HEK293 (cell line): ENCODE data around the gene LYSMD2.

Source experiments
- CTCF ChIA-PET: fragments of 350-600 bp; formaldehyde crosslinking; extraction: SDS; loops from one replicate; lab custom pipeline; 2021; ENCODE audit warnings: antibody characterized with exemption; lab: Yijun Ruan, JAX
- POLR2A ChIA-PET: fragments of 300-600 bp; formaldehyde crosslinking; extraction: SDS; loops from one replicate; lab custom pipeline; 2020; ENCODE audit warnings: antibody characterized with exemption, inconsistent platforms; lab: Yijun Ruan, JAX
- H3K27ac ChIP-seq: fragments of 200-500 bp; sonication (Bioruptor generic); 2 replicates; pipeline ENCODE4 v1.5.1; 2014; ENCODE audit warnings: low read depth, low read length, control low read depth, inconsistent platforms; ENCODE audit errors: extremely low read depth
- H3K36me3 ChIP-seq, 2 experiments: fragments of 200-500 bp in 1 of 2; sonication (Bioruptor generic) in 1 of 2; 1 replicate in 1 of 2; 2 replicates in 1 of 2; pipeline ENCODE4 v1.5.1; 2014 to 2017; ENCODE audit warnings: inconsistent platforms in 2 of 2, low read length in 2 of 2; ENCODE audit not compliant: control insufficient read depth in 2 of 2, insufficient read depth in 1 of 2
- H3K4me1 ChIP-seq: fragments of 200-500 bp; sonication (Bioruptor generic); 2 replicates; pipeline ENCODE4 v1.5.1; 2014; ENCODE audit warnings: mild to moderate bottlenecking, low read length, inconsistent platforms; ENCODE audit not compliant: control insufficient read depth, insufficient read depth
- H3K4me3 ChIP-seq: 2 replicates; pipeline ENCODE4 v1.5.1; 2011; ENCODE audit warnings: low read depth, mild to moderate bottlenecking, control low read depth, low read length, moderate library complexity
- H3K9me3 ChIP-seq: fragments of 200-500 bp; sonication (Bioruptor generic); 2 replicates; pipeline ENCODE4 v1.5.1; 2014; ENCODE audit warnings: low read depth, low read length, inconsistent platforms; ENCODE audit not compliant: control insufficient read depth, insufficient read depth
- BCL11A ChIP-seq: fragments of 450-650 bp; formaldehyde crosslinking; IDR thresholded peaks from 2 replicates; pipeline ENCODE4 v1.5.1; 2016; ENCODE audit warnings: low read depth, missing biosample characterization, missing genetic modification characterization
- GLIS2 ChIP-seq: fragments of 450-650 bp; formaldehyde crosslinking; IDR thresholded peaks from 2 replicates; pipeline ENCODE4 v1.5.1; 2016; ENCODE audit warnings: missing biosample characterization, missing genetic modification characterization
- HOXA7 ChIP-seq: sonication (generic); formaldehyde crosslinking; IDR thresholded peaks from 2 replicates; pipeline ENCODE4 v1.8.1; 2022; ENCODE audit warnings: missing genetic modification reagents, borderline replicate concordance
- IKZF3 ChIP-seq: fragments of 450-650 bp; IDR thresholded peaks from 2 replicates; pipeline ENCODE4 v1.5.0; 2018; ENCODE audit warnings: missing biosample characterization, mild to moderate bottlenecking, missing genetic modification characterization, moderate library complexity
- KLF7 ChIP-seq: fragments of 450-650 bp; formaldehyde crosslinking; IDR thresholded peaks from 2 replicates; pipeline ENCODE4 v1.5.1; 2016; ENCODE audit warnings: missing biosample characterization, missing genetic modification characterization, borderline replicate concordance
- MYNN ChIP-seq: fragments of 450-650 bp; formaldehyde crosslinking; IDR thresholded peaks from 2 replicates; pipeline ENCODE4 v1.5.1; 2016; ENCODE audit warnings: missing biosample characterization, missing genetic modification characterization, borderline replicate concordance
- OVOL3 ChIP-seq: fragments of 450-650 bp; formaldehyde crosslinking; IDR thresholded peaks from 2 replicates; pipeline ENCODE4 v1.5.1; 2016; ENCODE audit warnings: missing biosample characterization, missing genetic modification characterization
- PRDM1 ChIP-seq: fragments of 450-650 bp; formaldehyde crosslinking; IDR thresholded peaks from 2 replicates; pipeline ENCODE4; 2016; ENCODE audit warnings: missing biosample characterization, missing genetic modification characterization
- SALL2 ChIP-seq: fragments of 450-650 bp; formaldehyde crosslinking; IDR thresholded peaks from 2 replicates; pipeline ENCODE4 v1.5.0; 2017; ENCODE audit warnings: missing biosample characterization, mild to moderate bottlenecking, missing genetic modification characterization, borderline replicate concordance
- SP7 ChIP-seq: fragments of 450-650 bp; formaldehyde crosslinking; IDR thresholded peaks from 2 replicates; pipeline ENCODE4 v1.5.1; 2016; ENCODE audit warnings: missing biosample characterization, missing genetic modification characterization
- ZIC2 ChIP-seq: fragments of 450-650 bp; formaldehyde crosslinking; IDR thresholded peaks from 2 replicates; pipeline ENCODE4 v1.5.1; 2016; ENCODE audit warnings: missing biosample characterization, missing genetic modification characterization
- ZNF211 ChIP-seq: fragments of 450-650 bp; formaldehyde crosslinking; IDR thresholded peaks from 2 replicates; pipeline ENCODE4 v1.5.1; 2016; ENCODE audit warnings: low read depth, missing biosample characterization, missing genetic modification characterization
- ZNF423 ChIP-seq: fragments of 450-650 bp; formaldehyde crosslinking; IDR thresholded peaks from 2 replicates; pipeline ENCODE4 v1.5.1; 2016; ENCODE audit warnings: missing biosample characterization, missing genetic modification characterization
- ZNF521 ChIP-seq: fragments of 450-650 bp; formaldehyde crosslinking; IDR thresholded peaks from 2 replicates; pipeline ENCODE4 v1.5.1; 2017; ENCODE audit warnings: missing biosample characterization, mild to moderate bottlenecking, missing genetic modification characterization
- ZNF549 ChIP-seq: fragments of 450-650 bp; IDR thresholded peaks from 2 replicates; pipeline ENCODE4 v1.5.1; 2018; ENCODE audit warnings: missing biosample characterization, missing genetic modification characterization, mild to moderate bottlenecking, inconsistent platforms, moderate library complexity
- ZNF555 ChIP-seq: fragments of 450-650 bp; formaldehyde crosslinking; conservative IDR thresholded peaks from 2 replicates; pipeline ENCODE4 v1.5.1; 2017; ENCODE audit warnings: missing biosample characterization, mild to moderate bottlenecking, missing genetic modification characterization, inconsistent platforms
- ZNF701 ChIP-seq: fragments of 450-650 bp; formaldehyde crosslinking; IDR thresholded peaks from 2 replicates; pipeline ENCODE4 v1.5.1; 2016; ENCODE audit warnings: missing biosample characterization, missing genetic modification characterization
- TF ChIP-seq, protein P1 (sequence below): fragments of 450-650 bp; formaldehyde crosslinking; IDR thresholded peaks from 2 replicates; pipeline ENCODE4; 2016; ENCODE audit warnings: missing biosample characterization, missing genetic modification characterization

Gene LYSMD2

DNA sequence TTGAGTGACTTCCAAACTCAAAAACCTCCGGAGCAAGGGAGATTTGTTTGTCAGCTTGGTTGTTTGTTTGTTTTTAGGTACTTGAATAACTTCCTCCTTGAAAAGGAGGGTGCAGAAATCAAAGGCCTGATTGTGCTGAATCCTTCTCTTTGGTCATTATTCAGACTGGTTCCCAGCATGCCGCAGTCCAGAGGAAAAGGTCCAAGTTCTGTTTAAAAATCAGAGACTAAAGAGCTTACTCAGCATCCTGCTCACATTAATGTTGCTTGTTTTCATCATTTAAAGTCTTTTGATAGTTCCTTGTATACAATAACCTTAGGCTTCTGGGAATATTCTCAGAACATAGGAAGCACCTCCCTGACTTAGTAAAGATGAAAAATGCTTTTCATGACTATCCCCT is 57.1 kb downstream of the LYSMD2 start:
- TF ChIP-seq ZNF701 (tag by site-specific recombination) = no peak
- no peak for TF ChIP-seq HOXA7 (CRISPR knock-in tag)
- TF ChIP-seq GLIS2 (tag by site-specific recombination) = no peak
- TF ChIP-seq OVOL3 (tag by site-specific recombination) = no peak
- no peak for TF ChIP-seq SP7
- no peak for TF ChIP-seq ZNF555 (tag by site-specific recombination)
- no peak for TF ChIP-seq MYNN (tag by site-specific recombination)
- no peak for TF ChIP-seq ZIC2
- no peaks in the 10 kb centered on the region for H3K9me3 ChIP-seq
- H3K36me3 ChIP-seq = no peaks in the 10 kb centered on the region
- CTCF ChIA-PET = interaction anchor here (1.0 to 2.0 kb wide), 3 partner anchors 10 to 97 kb away, joined by 3 to 5 read pairs (median 4); no protein-coding TSS in a partner anchor
- H3K4me1 ChIP-seq = no peaks in the 10 kb centered on the region
- H3K4me3 ChIP-seq = no peak overlapping the region
- H3K27ac ChIP-seq = no peak overlapping the region
- POLR2A ChIA-PET = no interaction called here

DNA sequence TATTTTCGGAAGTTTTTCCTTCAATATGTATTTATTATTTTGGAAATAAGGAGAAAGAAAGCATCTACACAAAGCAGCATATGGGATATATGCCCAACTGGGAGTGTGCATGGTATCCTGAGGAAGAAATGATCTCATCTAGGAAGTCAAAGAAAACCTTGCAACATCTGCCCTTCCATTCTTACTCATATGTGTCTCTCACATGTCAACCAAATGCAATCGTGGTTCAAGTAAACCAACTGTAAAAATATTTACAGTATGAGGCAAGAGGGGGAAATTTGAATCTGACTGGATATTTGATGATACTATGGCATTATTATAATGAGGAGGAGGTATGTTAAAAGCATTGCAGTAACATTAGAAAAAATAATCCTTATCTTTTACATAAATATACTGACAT is 59.4 kb downstream of the LYSMD2 start:
- ChIA-PET CTCF (no interaction called here), POLR2A (no interaction called here)
- Histone ChIP-seq H3K27ac (no peak overlapping the region), H3K4me1 (no peaks in the 10 kb centered on the region), H3K9me3 (no peaks in the 10 kb centered on the region), H3K4me3 (no peak overlapping the region)
- no peak for TF ChIP-seq KLF7
- TF ChIP-seq ZNF549 = no peak
- TF ChIP-seq IKZF3 (tag by site-specific recombination) = no peak
- no peak for TF ChIP-seq ZNF423
- TF ChIP-seq, all 188 proteins: peak for 0
- no peaks in the 10 kb centered on the region for H3K36me3 ChIP-seq

DNA sequence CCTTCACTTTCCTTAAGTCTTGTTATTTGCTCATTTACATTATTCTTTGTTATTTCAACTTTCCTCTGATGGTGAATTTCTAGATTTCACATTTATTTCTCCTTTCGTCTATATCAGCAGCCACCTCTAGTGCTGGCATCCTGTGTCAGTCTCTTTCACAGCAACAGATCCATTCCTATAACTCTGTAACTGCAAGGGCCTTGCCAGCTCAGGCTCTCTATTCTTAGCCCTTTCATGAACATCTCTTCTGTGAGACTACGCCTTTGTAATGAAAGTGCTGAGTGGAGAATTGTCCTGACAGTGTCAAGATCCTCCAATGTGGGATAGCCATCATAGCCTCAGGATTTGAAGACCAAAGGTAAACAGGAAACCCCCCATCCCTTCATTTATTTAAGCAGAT is 60.0 kb downstream of the LYSMD2 start:
- H3K27ac ChIP-seq = no peak overlapping the region

DNA sequence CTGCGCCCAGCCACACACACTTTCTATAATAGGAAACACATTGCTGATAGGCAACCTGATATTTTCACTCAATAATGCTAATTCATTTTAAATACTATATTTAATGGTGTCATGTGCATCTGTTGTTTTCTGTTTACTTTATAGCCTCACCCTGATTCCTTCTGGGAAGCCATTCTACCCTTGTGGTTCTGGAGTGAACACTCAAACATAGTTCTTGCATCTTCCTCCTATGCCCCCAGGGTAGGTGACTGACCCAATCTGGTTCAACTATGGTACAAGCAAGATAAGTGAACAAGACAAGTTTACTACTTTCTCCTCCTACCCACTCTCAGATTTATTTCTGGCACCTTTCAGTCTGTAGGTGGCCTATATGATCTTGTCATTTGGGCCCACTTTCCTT is 60.4 kb downstream of the LYSMD2 start:
- no peaks in the 10 kb centered on the region for H3K36me3 ChIP-seq
- TF ChIP-seq ZNF555 (tag by site-specific recombination) (no peak), PRDM1 (peak; percentile 55; the same call in 1 of the 2 replicates)
- no peaks in the 10 kb centered on the region for H3K4me1 ChIP-seq
- no peak overlapping the region for H3K27ac ChIP-seq
- H3K4me3 ChIP-seq = no peak overlapping the region
- POLR2A ChIA-PET = no interaction called here
- H3K9me3 ChIP-seq = no peaks in the 10 kb centered on the region
- CTCF ChIA-PET = no interaction called here

More for the DNA sequence above, 60.0 kb downstream of the LYSMD2 start:
- H3K4me3 ChIP-seq = no peak overlapping the region
- ChIA-PET CTCF (no interaction called here), POLR2A (no interaction called here)
- no peak for TF ChIP-seq BCL11A
- no peaks in the 10 kb centered on the region for H3K36me3 ChIP-seq
- no peaks in the 10 kb centered on the region for H3K4me1 ChIP-seq
- no peaks in the 10 kb centered on the region for H3K9me3 ChIP-seq

DNA sequence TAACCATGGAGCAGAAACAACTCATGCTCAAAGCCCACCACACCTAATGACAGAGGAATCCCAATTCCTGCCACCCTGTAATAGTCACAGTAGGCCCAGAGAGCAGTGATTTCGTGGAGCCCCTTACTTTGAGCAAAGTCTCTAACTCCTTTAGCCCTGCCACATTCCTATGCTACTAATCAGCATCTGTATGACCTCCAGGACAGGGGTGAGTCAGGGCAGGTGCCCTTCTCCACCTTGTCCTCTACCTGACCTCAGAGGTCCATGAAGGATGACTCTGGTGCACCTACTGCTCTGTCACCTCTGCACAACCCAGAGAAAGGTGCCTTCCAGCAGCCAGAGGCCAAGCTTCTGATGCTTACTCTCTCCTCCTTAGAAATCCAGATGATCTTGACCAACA is 62.2 kb downstream of the LYSMD2 start:
- TF ChIP-seq SALL2 (no peak), ZNF211 (tag by site-specific recombination) (no peak), ZNF521 (tag by site-specific recombination) (no peak)
- TF ChIP-seq, protein P1, sequence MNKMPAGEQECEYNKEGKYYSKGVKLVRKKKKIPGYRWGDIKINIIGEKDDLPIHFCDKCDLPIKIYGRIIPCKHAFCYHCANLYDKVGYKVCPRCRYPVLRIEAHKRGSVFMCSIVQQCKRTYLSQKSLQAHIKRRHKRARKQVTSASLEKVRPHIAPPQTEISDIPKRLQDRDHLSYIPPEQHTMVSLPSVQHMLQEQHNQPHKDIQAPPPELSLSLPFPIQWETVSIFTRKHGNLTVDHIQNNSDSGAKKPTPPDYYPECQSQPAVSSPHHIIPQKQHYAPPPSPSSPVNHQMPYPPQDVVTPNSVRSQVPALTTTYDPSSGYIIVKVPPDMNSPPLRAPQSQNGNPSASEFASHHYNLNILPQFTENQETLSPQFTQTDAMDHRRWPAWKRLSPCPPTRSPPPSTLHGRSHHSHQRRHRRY (tag by site-specific recombination) = no peak
- Histone ChIP-seq H3K36me3 (no peaks in the 10 kb centered on the region), H3K27ac (no peak overlapping the region), H3K4me1 (no peaks in the 10 kb centered on the region), H3K9me3 (no peaks in the 10 kb centered on the region), H3K4me3 (no peak overlapping the region)
- ChIA-PET POLR2A (no interaction called here), CTCF (no interaction called here)
